Left lung (tissue), 10 donors: ENCODE data around the gene LRRC4C. TPM values are rescaled to one million over a fixed set of nuclear protein-coding genes. Genes with fewer than 3 reads are reported as not detected.

Experiments used
- ATAC-seq: fragments of 200-7000 bp; cut with Tn5 transposase; one replicate; pipeline ENCODE4 v1.9.1; 2020; ENCODE audit warnings: moderate library complexity
- DNase-seq, 4 donors: peaks; one replicate each; pipeline ENCODE4 v3.0.0-alpha.2; 2013 to 2020
- H3K27ac ChIP-seq, 2 donors: fragments of 200-600 bp; sonication (generic) in 1 of 2; one replicate each; pipeline versions ENCODE4 v1.5.0 to v1.8.0; 2020 to 2021
- H3K27me3 ChIP-seq, 2 donors: fragments of 200-600 bp; sonication (generic) in 1 of 2; one replicate each; pipeline versions ENCODE4 v1.5.0 to v1.8.0; 2020 to 2021
- H3K36me3 ChIP-seq, 2 donors: fragments of 200-600 bp; sonication (generic) in 1 of 2; one replicate each; pipeline versions ENCODE4 v1.5.0 to v1.8.0; 2020 to 2021
- H3K4me1 ChIP-seq, 2 donors: fragments of 200-600 bp; one replicate each; pipeline ENCODE4 v1.8.0; 2021
- H3K4me3 ChIP-seq, 2 donors: fragments of 200-600 bp; sonication (generic) in 1 of 2; one replicate each; pipeline versions ENCODE4 v1.5.0 to v1.8.0; 2020 to 2021; ENCODE audit warnings: mild to moderate bottlenecking in 1 of 2
- H3K9me3 ChIP-seq, 2 donors: fragments of 200-600 bp; sonication (generic) in 1 of 2; one replicate each; pipeline versions ENCODE4 v1.5.0 to v1.8.0; 2020 to 2021
- CTCF ChIP-seq, 2 donors: fragments of 200-600 bp; sonication (generic) in 1 of 2; IDR thresholded peaks; one replicate each; pipeline versions ENCODE4 v1.5.0 to v1.8.0; 2021; ENCODE audit warnings: antibody characterized with exemption in 2 of 2
- intact Hi-C, 2 donors: fragments of 100-400 bp; cut with DNase I; formaldehyde crosslinking; loops; one replicate each; pipeline versions ENCODE4 v1.11.2 to v1.14.2; 2022
- polyA plus RNA-seq, 6 donors: library from polyadenylated mRNA; unstranded; fragments of 120-200 nt; gene quantifications; one replicate each; pipeline ENCODE4 v1.2.1, GENCODE V29; 2013; ENCODE audit not compliant: insufficient read length in 6 of 6
- total RNA-seq, 2 donors: library from RNA; stranded (reverse); fragmentation: NEBNext Ultra II Directional; extraction: Animal tissue kit (Norgen Biotek cat#: 25700); gene quantifications; one replicate each; pipeline ENCODE4 v1.2.1, GENCODE V29; 2021
- donor health status: DM: no; HTN: yes; CAD: no.
- donor health status: DM: no; HTN: no; CAD: no.

Gene LRRC4C
- total and polyA plus RNA-seq, 8 donors, result 0.50 to 6.8 (median 4.2) TPM

GRCh38 chr11:41306431-41306830 lies 153.0 kb downstream of the LRRC4C start:
- H3K36me3 ChIP-seq, result no peaks in the 10 kb centered on the region
- H3K4me3 ChIP-seq, result no peak overlapping the region
- no peak overlapping the region for H3K27ac ChIP-seq
- H3K9me3 ChIP-seq, result no peaks in the 10 kb centered on the region
- DNase-seq, result no peak
- no peak for ATAC-seq
- intact Hi-C loops, result no loop called here
- TF ChIP-seq CTCF (IDR thresholded peaks at IDR 0.05), result no peak
- no peaks in the 10 kb centered on the region for H3K27me3 ChIP-seq
- H3K4me1 ChIP-seq, result no peaks in the 10 kb centered on the region

GRCh38 chr11:41301023-41301422 lies 158.4 kb downstream of the LRRC4C start:
- Histone ChIP-seq H3K9me3 (no peaks in the 10 kb centered on the region), H3K4me1 (no peaks in the 10 kb centered on the region), H3K27me3 (no peaks in the 10 kb centered on the region), H3K27ac (no peak overlapping the region), H3K36me3 (no peaks in the 10 kb centered on the region), H3K4me3 (no peak overlapping the region)
- DNase-seq (no peak), ATAC-seq (peak; percentile 52)
- no peak for TF ChIP-seq CTCF (IDR thresholded peaks at IDR 0.05)
- intact Hi-C loops, result no loop called here

- no peak for TF ChIP-seq CTCF (IDR thresholded peaks at IDR 0.05)
- intact Hi-C loops, result no loop called here
- ATAC-seq (no peak), DNase-seq (no peak)
- Histone ChIP-seq H3K36me3 (no peaks in the 10 kb centered on the region), H3K27me3 (no peaks in the 10 kb centered on the region), H3K9me3 (no peaks in the 10 kb centered on the region), H3K27ac (no peak overlapping the region), H3K4me1 (no peaks in the 10 kb centered on the region), H3K4me3 (no peak overlapping the region)
These were observed 170.0 kb downstream of the LRRC4C start for GRCh38 chr11:41289408-41289807.

GRCh38 chr11:41286751-41287150 lies 172.7 kb downstream of the LRRC4C start:
- ATAC-seq, result no peak
- no peak for DNase-seq
- Histone ChIP-seq H3K4me3 (no peak overlapping the region), H3K27me3 (no peaks in the 10 kb centered on the region), H3K36me3 (no peaks in the 10 kb centered on the region), H3K9me3 (no peaks in the 10 kb centered on the region), H3K4me1 (no peaks in the 10 kb centered on the region), H3K27ac (no peak overlapping the region)
- intact Hi-C loops, result no loop called here
- TF ChIP-seq CTCF (IDR thresholded peaks at IDR 0.05), result no peak

GRCh38 chr11:41284354-41284753 lies 175.1 kb downstream of the LRRC4C start:
- DNase-seq (no peak), ATAC-seq (no peak)
- TF ChIP-seq CTCF (IDR thresholded peaks at IDR 0.05), result no peak
- Histone ChIP-seq H3K36me3 (no peaks in the 10 kb centered on the region), H3K27ac (no peak overlapping the region), H3K4me1 (no peaks in the 10 kb centered on the region), H3K4me3 (no peak overlapping the region), H3K27me3 (no peaks in the 10 kb centered on the region), H3K9me3 (no peaks in the 10 kb centered on the region)
- intact Hi-C loops, result no loop called here
